H9 (cell line): ENCODE results near the gene CCDC88C. TPM values are rescaled to one million over a fixed set of nuclear protein-coding genes. Genes with fewer than 3 reads are reported as not detected.

ENCODE experiments used
- DNase-seq: peaks from one replicate; pipeline ENCODE4 v3.0.0-alpha.2; 2017
- H2AFZ ChIP-seq: one replicate; pipeline ENCODE4 v1.6.1; 2013; ENCODE audit warnings: mild to moderate bottlenecking, low read length, control low read depth, moderate library complexity
- H2AK5ac ChIP-seq: 2 replicates; pipeline ENCODE4 v1.6.1; 2013; ENCODE audit warnings: low read length, control low read depth, mixed read lengths; ENCODE audit not compliant: insufficient read length
- H2BK120ac ChIP-seq: one replicate; pipeline ENCODE4 v1.6.1; 2013; ENCODE audit warnings: low read depth, mild to moderate bottlenecking, low read length, control low read depth, inconsistent platforms; ENCODE audit not compliant: poor library complexity, severe bottlenecking
- H2BK12ac ChIP-seq: 2 replicates; pipeline ENCODE4 v1.6.1; 2013; ENCODE audit warnings: low read length, control low read depth, mixed read lengths, low read depth; ENCODE audit not compliant: insufficient read length
- H2BK15ac ChIP-seq: 2 replicates; pipeline ENCODE4 v1.6.1; 2013; ENCODE audit warnings: low read depth, low read length, control low read depth
- H2BK20ac ChIP-seq: one replicate; pipeline ENCODE4 v1.6.1; 2013; ENCODE audit warnings: low read depth, mild to moderate bottlenecking, low read length, control low read depth, inconsistent platforms; ENCODE audit not compliant: poor library complexity, severe bottlenecking
- H2BK5ac ChIP-seq: 2 replicates; pipeline ENCODE4 v1.6.1; 2013; ENCODE audit warnings: low read length, control low read depth, mixed read lengths; ENCODE audit not compliant: insufficient read length
- H3K14ac ChIP-seq: 2 replicates; pipeline ENCODE4 v1.6.1; 2013; ENCODE audit warnings: low read length, control low read depth; ENCODE audit not compliant: insufficient read depth
- H3K18ac ChIP-seq: 2 replicates; pipeline ENCODE4 v1.6.1; 2013; ENCODE audit warnings: low read depth, mild to moderate bottlenecking, mixed read lengths, low read length, control low read depth; ENCODE audit not compliant: insufficient read length
- H3K23ac ChIP-seq: 2 replicates; pipeline ENCODE4 v1.6.1; 2013; ENCODE audit warnings: low read length, control low read depth, mixed read lengths, low read depth; ENCODE audit not compliant: insufficient read length
- H3K23me2 ChIP-seq: 2 replicates; pipeline ENCODE4 v1.6.1; 2013; ENCODE audit warnings: low read depth, mild to moderate bottlenecking, mixed read lengths, low read length, control low read depth; ENCODE audit not compliant: insufficient read length, poor library complexity, severe bottlenecking
- H3K27ac ChIP-seq: 2 replicates; pipeline ENCODE4 v1.5.1; 2013; ENCODE audit warnings: low read length, control low read depth, mixed read lengths, low read depth; ENCODE audit not compliant: insufficient read length
- H3K27me3 ChIP-seq: 2 replicates; pipeline ENCODE4 v1.6.1; 2013; ENCODE audit warnings: low read length, control low read depth, inconsistent platforms; ENCODE audit not compliant: insufficient read depth
- H3K4ac ChIP-seq: 2 replicates; pipeline ENCODE4 v1.6.1; 2013; ENCODE audit warnings: low read depth, mild to moderate bottlenecking, control low read depth, inconsistent platforms, low read length, moderate library complexity
- H3K4me1 ChIP-seq: 2 replicates; pipeline ENCODE4 v1.6.1; 2013; ENCODE audit warnings: low read length, control low read depth, inconsistent platforms; ENCODE audit not compliant: insufficient read depth
- H3K4me2 ChIP-seq: 2 replicates; pipeline ENCODE4 v1.6.1; 2013; ENCODE audit warnings: low read length, control low read depth, mixed read lengths; ENCODE audit not compliant: insufficient read length, insufficient read depth
- H3K56ac ChIP-seq: 2 replicates; pipeline ENCODE4 v1.6.1; 2013; ENCODE audit warnings: low read depth, mild to moderate bottlenecking, mixed read lengths, low read length, control low read depth; ENCODE audit not compliant: insufficient read length
- H3K79me1 ChIP-seq: 2 replicates; pipeline ENCODE4 v1.6.1; 2013; ENCODE audit warnings: low read depth, mild to moderate bottlenecking, moderate library complexity, low read length, control low read depth, inconsistent platforms; ENCODE audit not compliant: insufficient read depth, poor library complexity, severe bottlenecking
- H3K79me2 ChIP-seq: 2 replicates; pipeline ENCODE4 v1.6.1; 2013; ENCODE audit warnings: low read length, control low read depth, inconsistent platforms; ENCODE audit not compliant: insufficient read depth
- H3K9ac ChIP-seq: 2 replicates; pipeline ENCODE4 v1.6.1; 2013; ENCODE audit warnings: low read length, control low read depth, mixed read lengths; ENCODE audit not compliant: insufficient read length; ENCODE audit errors: extremely low read depth
- H3K9me3 ChIP-seq: one replicate; pipeline ENCODE4 v1.6.1; 2013; ENCODE audit warnings: low read depth, low read length, inconsistent platforms; ENCODE audit not compliant: control insufficient read depth
- H3T11ph ChIP-seq: one replicate; pipeline ENCODE4 v1.6.1; 2013; ENCODE audit warnings: mild to moderate bottlenecking, low read length, control low read depth, inconsistent platforms
- H4K20me1 ChIP-seq: one replicate; pipeline ENCODE4 v1.6.1; 2013; ENCODE audit not compliant: control insufficient read depth, insufficient read length, insufficient read depth
- H4K5ac ChIP-seq: 2 replicates; pipeline ENCODE4 v1.6.1; 2013; ENCODE audit warnings: low read depth, mild to moderate bottlenecking, mixed read lengths, low read length, control low read depth; ENCODE audit not compliant: insufficient read length
- H4K8ac ChIP-seq: replicated peaks from 2 replicates; pipeline ENCODE4 v1.6.1; 2013; ENCODE audit warnings: low read length, control low read depth, mixed read lengths, low read depth; ENCODE audit not compliant: insufficient read length
- H4K91ac ChIP-seq: 2 replicates; pipeline ENCODE4 v1.6.1; 2013; ENCODE audit warnings: low read depth, mild to moderate bottlenecking, moderate library complexity, mixed read lengths, low read length, control low read depth; ENCODE audit not compliant: insufficient read length
- H3K27ac Mint-ChIP-seq, 3 experiments: 2 replicates in 2 of 3; 3 replicates in 1 of 3; pipeline ENCODE4 v1.8.0; 2020 to 2021; ENCODE audit warnings: mixed read lengths in 3 of 3, mild to moderate bottlenecking in 1 of 3, moderate library complexity in 1 of 3
- H3K27me3 Mint-ChIP-seq: 2 replicates; pipeline ENCODE4 v1.8.0; 2021; ENCODE audit warnings: low read depth, mild to moderate bottlenecking, moderate library complexity, mixed read lengths
- H3K36me3 Mint-ChIP-seq, 3 experiments: 2 replicates in 2 of 3; 3 replicates in 1 of 3; pipeline ENCODE4 v1.8.0; 2020 to 2021; ENCODE audit warnings: low read depth in 3 of 3, mixed read lengths in 3 of 3; ENCODE audit not compliant: insufficient read depth in 1 of 3
- H3K4me1 Mint-ChIP-seq, 2 experiments: 2 replicates each; pipeline ENCODE4 v1.8.0; 2020; ENCODE audit warnings: mixed read lengths in 2 of 2
- H3K4me3 Mint-ChIP-seq, 2 experiments: 2 replicates in 1 of 2; 3 replicates in 1 of 2; pipeline ENCODE4 v1.8.0; 2020 to 2021; ENCODE audit warnings: mild to moderate bottlenecking in 2 of 2, mixed read lengths in 2 of 2, moderate library complexity in 1 of 2
- H3K9me3 Mint-ChIP-seq, 2 experiments: 2 replicates in 1 of 2; 3 replicates in 1 of 2; pipeline ENCODE4 v1.8.0; 2020; ENCODE audit warnings: mild to moderate bottlenecking in 2 of 2, mixed read lengths in 2 of 2, moderate library complexity in 1 of 2
- WGBS: extraction: QIAGEN DNeasy Blood & Tissue Kit; methylation state at CpG from one replicate; pipeline ENCODE4 v1.1.7; 2013; ENCODE audit warnings: missing lambda C conversion rate, low lambda C conversion rate, mixed read lengths; ENCODE audit not compliant: insufficient read length; ENCODE audit errors: extremely low coverage; 5-methylcytosine and 5-hydroxymethylcytosine counted together
- total RNA-seq: library from RNA; stranded (reverse); gene quantifications from 2 replicates; pipeline ENCODE4 v1.2.1, GENCODE V29; 2021
- TF ChIP-seq, protein P1 (sequence below): fragments of 200-600 bp; sonication (generic); conservative IDR thresholded peaks from 3 replicates; pipeline ENCODE4 v1.8.0; 2021; ENCODE audit warnings: antibody characterized with exemption, mild to moderate bottlenecking

CCDC88C gene
- total RNA-seq, 1 experiment from 2014 or later: 52.4 TPM

DNA sequence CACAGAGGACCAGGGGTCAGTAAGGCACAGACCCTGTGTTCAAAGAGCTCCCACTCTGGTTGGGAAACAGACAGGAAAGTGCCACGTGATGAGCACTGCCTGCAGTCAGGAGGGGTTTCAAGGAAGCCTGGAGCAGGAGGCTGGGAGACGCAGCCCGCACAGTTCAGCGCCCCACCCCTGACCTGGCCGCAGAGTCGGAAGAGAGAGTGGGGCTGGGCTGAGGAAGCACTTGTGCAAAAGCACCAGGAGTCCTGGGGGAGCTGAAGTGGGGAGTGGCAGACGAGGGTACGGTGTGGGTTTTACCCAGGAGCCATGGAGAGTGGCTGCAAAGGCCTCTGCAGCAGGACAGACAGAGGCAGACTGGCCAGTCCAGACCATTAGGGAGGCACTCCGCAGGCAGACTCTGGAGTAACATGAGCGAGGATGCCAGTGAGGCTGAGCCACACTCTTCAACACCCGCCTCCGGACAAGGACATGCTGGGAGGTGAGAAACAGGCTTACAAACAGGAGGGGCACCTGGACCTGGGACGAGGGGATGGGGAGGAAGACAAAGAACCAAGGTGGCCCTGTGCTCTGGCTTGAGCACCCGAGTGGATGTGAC lies 87.4 kb downstream of the CCDC88C start:
- H3K9ac ChIP-seq: no peak overlapping the region
- H3K27me3 Mint-ChIP-seq: no peaks in the 10 kb centered on the region
- H2BK12ac ChIP-seq: no peak overlapping the region
- no peak overlapping the region; the same call in 1 of the 2 replicates for H3K14ac ChIP-seq
- H3T11ph ChIP-seq: no peak overlapping the region
- no peak overlapping the region for H3K18ac ChIP-seq
- no peak for DNase-seq
- H2BK5ac ChIP-seq: no peak overlapping the region
- H3K23me2 ChIP-seq: peaks cover 2% of the 10 kb centered on the region
- H2AFZ ChIP-seq: no peak overlapping the region
- no peaks in the 10 kb centered on the region for H3K4me1 ChIP-seq
- H3K9me3 ChIP-seq: no peaks in the 10 kb centered on the region
- no peak overlapping the region for H3K23ac ChIP-seq
- H3K56ac ChIP-seq: no peak overlapping the region
- H2AK5ac ChIP-seq: no peak overlapping the region
- no peak overlapping the region for H3K27ac ChIP-seq
- no peak overlapping the region; a peak in 1 of 5 replicates for H3K4me3 Mint-ChIP-seq
- peak overlapping the region; percentile 27 to 92 (median 73) for H3K27ac Mint-ChIP-seq
- H2BK15ac ChIP-seq: no peak overlapping the region
- peaks cover 2 to 29% (median 10%) of the 10 kb centered on the region in 3 experiments; a peak in 6 of 7 replicates for H3K36me3 Mint-ChIP-seq
- H3K4ac ChIP-seq: no peak overlapping the region; the same call in 1 of the 2 replicates
- H3K4me2 ChIP-seq: no peak overlapping the region
- no peak overlapping the region for H2BK120ac ChIP-seq
- H3K79me1 ChIP-seq: no peaks in the 10 kb centered on the region
- H4K20me1 ChIP-seq: no peaks in the 10 kb centered on the region
- H4K5ac ChIP-seq: no peak overlapping the region
- peaks cover 10 to 18% of the 10 kb centered on the region in 2 experiments for H3K4me1 Mint-ChIP-seq
- no peak overlapping the region for H4K91ac ChIP-seq
- no peaks in the 10 kb centered on the region for H3K79me2 ChIP-seq
- no peak overlapping the region for H4K8ac ChIP-seq
- TF ChIP-seq, protein P1, sequence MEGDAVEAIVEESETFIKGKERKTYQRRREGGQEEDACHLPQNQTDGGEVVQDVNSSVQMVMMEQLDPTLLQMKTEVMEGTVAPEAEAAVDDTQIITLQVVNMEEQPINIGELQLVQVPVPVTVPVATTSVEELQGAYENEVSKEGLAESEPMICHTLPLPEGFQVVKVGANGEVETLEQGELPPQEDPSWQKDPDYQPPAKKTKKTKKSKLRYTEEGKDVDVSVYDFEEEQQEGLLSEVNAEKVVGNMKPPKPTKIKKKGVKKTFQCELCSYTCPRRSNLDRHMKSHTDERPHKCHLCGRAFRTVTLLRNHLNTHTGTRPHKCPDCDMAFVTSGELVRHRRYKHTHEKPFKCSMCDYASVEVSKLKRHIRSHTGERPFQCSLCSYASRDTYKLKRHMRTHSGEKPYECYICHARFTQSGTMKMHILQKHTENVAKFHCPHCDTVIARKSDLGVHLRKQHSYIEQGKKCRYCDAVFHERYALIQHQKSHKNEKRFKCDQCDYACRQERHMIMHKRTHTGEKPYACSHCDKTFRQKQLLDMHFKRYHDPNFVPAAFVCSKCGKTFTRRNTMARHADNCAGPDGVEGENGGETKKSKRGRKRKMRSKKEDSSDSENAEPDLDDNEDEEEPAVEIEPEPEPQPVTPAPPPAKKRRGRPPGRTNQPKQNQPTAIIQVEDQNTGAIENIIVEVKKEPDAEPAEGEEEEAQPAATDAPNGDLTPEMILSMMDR: no peak
- no peaks in the 10 kb centered on the region for H3K9me3 Mint-ChIP-seq
- no peaks in the 10 kb centered on the region for H3K27me3 ChIP-seq
- H2BK20ac ChIP-seq: no peak overlapping the region
- no CpG with 5 or more reads among the region's 14 CpGs for WGBS
